ENCODE data around the gene TYRO3. TPM values are rescaled to one million over a fixed set of nuclear protein-coding genes. Genes with fewer than 3 reads are reported as not detected.
"Not testable (repeated sequence)": the region's sequence is repeated elsewhere in the genome, so short reads cannot be mapped to it uniquely, and the experiment has no call there.

The TYRO3 gene
- polyA plus RNA-seq, 2 donors: 23.2 to 24.2 TPM

GRCh38 chr15:41591217-41591616, 32.2 kb downstream of the TYRO3 start:
- 66 to 78% methylated on average over 6 of the region's 6 CpGs for WGBS, 2 donors
- H3K4me1 ChIP-seq (ENCODE audit: control insufficient read depth in 2 of 2, insufficient read depth in 2 of 2, low read length in 1 of 2); H3K9me3 ChIP-seq (ENCODE audit: control insufficient read depth in 2 of 2, insufficient read depth in 1 of 2, low read depth in 1 of 2, low read length in 1 of 2); H3K4me3 ChIP-seq (ENCODE audit: low read depth in 1 of 2, low read length in 2 of 2); H3K27ac ChIP-seq (ENCODE audit: low read depth in 2 of 2, low read length in 1 of 2); H3K36me3 ChIP-seq (ENCODE audit: control insufficient read depth in 2 of 2, insufficient read depth in 2 of 2, low read length in 1 of 2); H3K27me3 ChIP-seq (ENCODE audit: control insufficient read depth in 1 of 2, insufficient read depth in 2 of 2, low read length in 2 of 2): not testable (repeated sequence)

- not testable (repeated sequence) for H3K9me3 ChIP-seq (ENCODE audit: control insufficient read depth in 2 of 2, insufficient read depth in 1 of 2, low read depth in 1 of 2, low read length in 1 of 2); H3K36me3 ChIP-seq (ENCODE audit: control insufficient read depth in 2 of 2, insufficient read depth in 2 of 2, low read length in 1 of 2); H3K27ac ChIP-seq (ENCODE audit: low read depth in 2 of 2, low read length in 1 of 2); H3K27me3 ChIP-seq (ENCODE audit: control insufficient read depth in 1 of 2, insufficient read depth in 2 of 2, low read length in 2 of 2); H3K4me1 ChIP-seq (ENCODE audit: control insufficient read depth in 2 of 2, insufficient read depth in 2 of 2, low read length in 1 of 2); H3K4me3 ChIP-seq (ENCODE audit: low read depth in 1 of 2, low read length in 2 of 2)
- 76 to 85% methylated on average over 8 of the region's 8 CpGs for WGBS, 2 donors
These were observed 33.7 kb downstream of the TYRO3 start for GRCh38 chr15:41592718-41593117.

DNA sequence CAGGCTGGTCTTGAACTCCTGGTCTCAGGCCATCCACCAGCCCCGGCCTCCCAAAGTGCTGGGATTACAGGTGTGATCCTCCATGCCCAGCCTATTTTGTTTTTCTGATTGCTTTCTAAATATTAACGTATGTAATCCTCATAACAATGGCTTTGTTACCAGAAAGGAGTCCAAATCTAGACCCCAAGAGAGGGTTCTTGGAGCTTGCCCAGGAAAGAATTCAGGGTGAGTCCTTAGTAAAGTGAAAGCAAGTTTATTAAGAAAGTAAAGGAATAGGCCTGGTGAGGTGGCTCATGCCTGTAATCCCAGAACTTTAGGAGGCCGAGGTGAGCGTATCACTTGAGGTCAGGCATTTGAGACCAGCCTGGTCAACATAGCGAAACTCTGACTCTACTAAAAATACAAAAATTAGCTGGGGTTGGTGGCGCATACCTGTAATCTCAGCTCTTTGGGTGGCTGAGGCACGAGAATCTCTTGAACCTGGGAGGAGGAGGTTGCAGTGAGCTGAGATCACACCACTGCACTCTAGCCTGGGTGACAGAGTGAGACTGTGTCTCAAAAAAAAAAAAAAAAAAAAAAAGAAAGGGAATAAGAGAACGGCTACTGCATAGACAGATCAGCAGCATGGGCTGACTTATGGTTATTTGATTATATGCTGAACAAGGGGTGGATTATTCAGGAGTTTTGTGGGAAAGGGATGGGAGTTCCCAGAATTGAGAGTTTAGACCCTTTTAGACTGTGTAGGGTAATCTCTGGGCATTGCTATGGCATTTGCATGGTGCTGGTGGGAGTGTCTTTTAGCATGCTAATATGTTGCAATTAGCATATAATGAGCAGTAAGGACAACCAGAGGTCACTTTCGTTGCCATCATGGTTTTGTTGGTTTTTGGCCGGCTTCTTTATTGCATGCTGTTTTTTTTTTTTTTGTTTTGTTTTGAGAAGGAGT, 36.1 kb downstream of the TYRO3 start:
- Histone ChIP-seq H3K4me3 (ENCODE audit: low read depth in 1 of 2, low read length in 2 of 2) (no peak overlapping the region), H3K27ac (ENCODE audit: low read depth in 2 of 2, low read length in 1 of 2) (no peak overlapping the region), H3K36me3 (ENCODE audit: control insufficient read depth in 2 of 2, insufficient read depth in 2 of 2, low read length in 1 of 2) (no peaks in the 10 kb centered on the region), H3K9me3 (ENCODE audit: control insufficient read depth in 2 of 2, insufficient read depth in 1 of 2, low read depth in 1 of 2, low read length in 1 of 2) (no peaks in the 10 kb centered on the region), H3K4me1 (ENCODE audit: control insufficient read depth in 2 of 2, insufficient read depth in 2 of 2, low read length in 1 of 2) (no peaks in the 10 kb centered on the region), H3K27me3 (ENCODE audit: control insufficient read depth in 1 of 2, insufficient read depth in 2 of 2, low read length in 2 of 2) (no peaks in the 10 kb centered on the region)
- 82 to 91% methylated on average over 10 of the region's 10 CpGs for WGBS, 2 donors

- Histone ChIP-seq H3K27ac (ENCODE audit: low read depth in 2 of 2, low read length in 1 of 2) (no peak overlapping the region), H3K4me3 (ENCODE audit: low read depth in 1 of 2, low read length in 2 of 2) (no peak overlapping the region), H3K36me3 (ENCODE audit: control insufficient read depth in 2 of 2, insufficient read depth in 2 of 2, low read length in 1 of 2) (no peaks in the 10 kb centered on the region), H3K27me3 (ENCODE audit: control insufficient read depth in 1 of 2, insufficient read depth in 2 of 2, low read length in 2 of 2) (no peaks in the 10 kb centered on the region), H3K4me1 (ENCODE audit: control insufficient read depth in 2 of 2, insufficient read depth in 2 of 2, low read length in 1 of 2) (no peaks in the 10 kb centered on the region), H3K9me3 (ENCODE audit: control insufficient read depth in 2 of 2, insufficient read depth in 1 of 2, low read depth in 1 of 2, low read length in 1 of 2) (no peaks in the 10 kb centered on the region)
- WGBS, 2 donors: 88 to 89% methylated on average over 4 of the region's 4 CpGs
These were observed 38.0 kb downstream of the TYRO3 start for GRCh38 chr15:41596972-41597371.

GRCh38 chr15:41597787-41598186, 38.8 kb downstream of the TYRO3 start:
- Histone ChIP-seq H3K27me3 (ENCODE audit: control insufficient read depth in 1 of 2, insufficient read depth in 2 of 2, low read length in 2 of 2) (no peaks in the 10 kb centered on the region), H3K36me3 (ENCODE audit: control insufficient read depth in 2 of 2, insufficient read depth in 2 of 2, low read length in 1 of 2) (no peaks in the 10 kb centered on the region), H3K9me3 (ENCODE audit: control insufficient read depth in 2 of 2, insufficient read depth in 1 of 2, low read depth in 1 of 2, low read length in 1 of 2) (no peaks in the 10 kb centered on the region), H3K27ac (ENCODE audit: low read depth in 2 of 2, low read length in 1 of 2) (no peak overlapping the region), H3K4me1 (ENCODE audit: control insufficient read depth in 2 of 2, insufficient read depth in 2 of 2, low read length in 1 of 2) (no peaks in the 10 kb centered on the region), H3K4me3 (ENCODE audit: low read depth in 1 of 2, low read length in 2 of 2) (no peak overlapping the region)
- 95% methylated on average over 5 of the region's 5 CpGs for WGBS, 2 donors

GRCh38 chr15:41599061-41599460, 40.0 kb downstream of the TYRO3 start:
- no peak overlapping the region for H3K4me3 ChIP-seq (ENCODE audit: low read depth in 1 of 2, low read length in 2 of 2)
- WGBS, 2 donors: 71 to 79% methylated on average over 1 of the region's 1 CpG
- no peaks in the 10 kb centered on the region for H3K9me3 ChIP-seq (ENCODE audit: control insufficient read depth in 2 of 2, insufficient read depth in 1 of 2, low read depth in 1 of 2, low read length in 1 of 2)
- H3K27me3 ChIP-seq (ENCODE audit: control insufficient read depth in 1 of 2, insufficient read depth in 2 of 2, low read length in 2 of 2): no peaks in the 10 kb centered on the region
- H3K36me3 ChIP-seq (ENCODE audit: control insufficient read depth in 2 of 2, insufficient read depth in 2 of 2, low read length in 1 of 2): no peaks in the 10 kb centered on the region
- no peak overlapping the region for H3K27ac ChIP-seq (ENCODE audit: low read depth in 2 of 2, low read length in 1 of 2)
- no peaks in the 10 kb centered on the region for H3K4me1 ChIP-seq (ENCODE audit: control insufficient read depth in 2 of 2, insufficient read depth in 2 of 2, low read length in 1 of 2)

- H3K27me3 ChIP-seq (ENCODE audit: control insufficient read depth in 1 of 2, insufficient read depth in 2 of 2, low read length in 2 of 2): no peaks in the 10 kb centered on the region
- H3K4me1 ChIP-seq (ENCODE audit: control insufficient read depth in 2 of 2, insufficient read depth in 2 of 2, low read length in 1 of 2): peaks cover 0 to 2% of the 10 kb centered on the region in 2 donors
- H3K27ac ChIP-seq (ENCODE audit: low read depth in 2 of 2, low read length in 1 of 2): no peak overlapping the region
- no peaks in the 10 kb centered on the region for H3K9me3 ChIP-seq (ENCODE audit: control insufficient read depth in 2 of 2, insufficient read depth in 1 of 2, low read depth in 1 of 2, low read length in 1 of 2)
- no peak overlapping the region for H3K4me3 ChIP-seq (ENCODE audit: low read depth in 1 of 2, low read length in 2 of 2)
- WGBS, 2 donors: 75 to 76% methylated on average over 6 of the region's 6 CpGs
- H3K36me3 ChIP-seq (ENCODE audit: control insufficient read depth in 2 of 2, insufficient read depth in 2 of 2, low read length in 1 of 2): no peaks in the 10 kb centered on the region
These were observed 44.5 kb downstream of the TYRO3 start for GRCh38 chr15:41603411-41603935.

GRCh38 chr15:41603941-41604911, 45.2 kb downstream of the TYRO3 start:
- H3K27me3 ChIP-seq (ENCODE audit: control insufficient read depth in 1 of 2, insufficient read depth in 2 of 2, low read length in 2 of 2): no peaks in the 10 kb centered on the region
- no peaks in the 10 kb centered on the region for H3K9me3 ChIP-seq (ENCODE audit: control insufficient read depth in 2 of 2, insufficient read depth in 1 of 2, low read depth in 1 of 2, low read length in 1 of 2)
- 14 to 16% methylated on average over 13 of the region's 13 CpGs for WGBS, 2 donors
- H3K36me3 ChIP-seq (ENCODE audit: control insufficient read depth in 2 of 2, insufficient read depth in 2 of 2, low read length in 1 of 2): no peaks in the 10 kb centered on the region
- no peak overlapping the region for H3K4me3 ChIP-seq (ENCODE audit: low read depth in 1 of 2, low read length in 2 of 2)
- no peak overlapping the region for H3K27ac ChIP-seq (ENCODE audit: low read depth in 2 of 2, low read length in 1 of 2)
- H3K4me1 ChIP-seq (ENCODE audit: control insufficient read depth in 2 of 2, insufficient read depth in 2 of 2, low read length in 1 of 2): peaks cover 0 to 2% of the 10 kb centered on the region in 2 donors

- Histone ChIP-seq H3K4me1 (ENCODE audit: control insufficient read depth in 2 of 2, insufficient read depth in 2 of 2, low read length in 1 of 2) (peaks cover 0 to 2% of the 10 kb centered on the region in 2 donors), H3K27me3 (ENCODE audit: control insufficient read depth in 1 of 2, insufficient read depth in 2 of 2, low read length in 2 of 2) (no peaks in the 10 kb centered on the region), H3K36me3 (ENCODE audit: control insufficient read depth in 2 of 2, insufficient read depth in 2 of 2, low read length in 1 of 2) (no peaks in the 10 kb centered on the region), H3K9me3 (ENCODE audit: control insufficient read depth in 2 of 2, insufficient read depth in 1 of 2, low read depth in 1 of 2, low read length in 1 of 2) (no peaks in the 10 kb centered on the region), H3K27ac (ENCODE audit: low read depth in 2 of 2, low read length in 1 of 2) (no peak overlapping the region), H3K4me3 (ENCODE audit: low read depth in 1 of 2, low read length in 2 of 2) (no peak overlapping the region)
- WGBS, 2 donors: 82 to 91% methylated on average over 3 of the region's 3 CpGs
These were observed 46.6 kb downstream of the TYRO3 start for GRCh38 chr15:41605566-41605965.

All from esophagus (tissue), 2 donors.